ENCODE data around the gene ATXN2. TPM values are rescaled to one million over a fixed set of nuclear protein-coding genes. Genes with fewer than 3 reads are reported as not detected.
A peak's percentile ranks its signal among the peaks of the same experiment; 100 is the strongest.
"Not testable (repeated sequence)": the region's sequence is repeated elsewhere in the genome, so short reads cannot be mapped to it uniquely, and the experiment has no call there.

Gene ATXN2
- total RNA-seq, 1 experiment from 2014 or later = 108 TPM

DNA sequence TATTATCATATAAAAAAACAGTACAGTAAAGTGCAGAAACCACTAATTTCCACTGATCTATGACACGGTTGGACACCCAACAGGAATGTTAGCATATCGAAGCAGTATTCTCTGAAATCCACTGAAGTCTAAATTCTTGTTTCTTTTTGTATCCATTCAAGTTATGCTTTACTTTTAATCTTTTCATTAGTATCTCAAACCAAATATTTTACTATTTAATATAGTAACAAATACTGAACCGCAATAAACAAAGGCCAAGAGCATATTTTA lies 41.1 kb downstream of the ATXN2 start:
- Histone ChIP-seq H3K9me3 (ENCODE audit: insufficient read depth, low read depth) (no peaks in the 10 kb centered on the region), H4K20me1 (ENCODE audit: insufficient read depth) (peaks cover 92% of the 10 kb centered on the region), H2AFZ (no peak overlapping the region), H3K27ac (peak overlapping the region; percentile 42), H3K36me3 (ENCODE audit: low read depth) (peaks cover 25% of the 10 kb centered on the region), H3K4me3 (no peak overlapping the region), H3K9me2 (ENCODE audit: insufficient read depth) (no peaks in the 10 kb centered on the region), H3K4me2 (0 out of 2 replicates have a peak overlapping the region, but pooled peaks have one; percentile 13), H3F3A (ENCODE audit: insufficient read depth, low read depth) (peaks cover 76% of the 10 kb centered on the region), H3K79me2 (ENCODE audit: low read depth) (peaks cover 98% of the 10 kb centered on the region), H3K4me1 (replicated peaks; ENCODE audit: insufficient read depth) (peaks cover 18% of the 10 kb centered on the region), H3K27me3 (ENCODE audit: insufficient read depth, low read depth) (no peaks in the 10 kb centered on the region)
- ChIA-PET POLR2A (ENCODE audit: unreplicated experiment) (interaction anchor here (0.5 kb wide), 1 partner anchor 626 kb away, joined by 3 read pairs; no protein-coding TSS in a partner anchor), CTCF (no interaction called here)
- DNase-seq = no peak
- intact Hi-C loops (cut with micrococcal nuclease; ENCODE audit: unreplicated experiment) = no loop called here
- no TSS peak for BruUV-seq (replicated peaks)
- TF ChIP-seq, protein P1, sequence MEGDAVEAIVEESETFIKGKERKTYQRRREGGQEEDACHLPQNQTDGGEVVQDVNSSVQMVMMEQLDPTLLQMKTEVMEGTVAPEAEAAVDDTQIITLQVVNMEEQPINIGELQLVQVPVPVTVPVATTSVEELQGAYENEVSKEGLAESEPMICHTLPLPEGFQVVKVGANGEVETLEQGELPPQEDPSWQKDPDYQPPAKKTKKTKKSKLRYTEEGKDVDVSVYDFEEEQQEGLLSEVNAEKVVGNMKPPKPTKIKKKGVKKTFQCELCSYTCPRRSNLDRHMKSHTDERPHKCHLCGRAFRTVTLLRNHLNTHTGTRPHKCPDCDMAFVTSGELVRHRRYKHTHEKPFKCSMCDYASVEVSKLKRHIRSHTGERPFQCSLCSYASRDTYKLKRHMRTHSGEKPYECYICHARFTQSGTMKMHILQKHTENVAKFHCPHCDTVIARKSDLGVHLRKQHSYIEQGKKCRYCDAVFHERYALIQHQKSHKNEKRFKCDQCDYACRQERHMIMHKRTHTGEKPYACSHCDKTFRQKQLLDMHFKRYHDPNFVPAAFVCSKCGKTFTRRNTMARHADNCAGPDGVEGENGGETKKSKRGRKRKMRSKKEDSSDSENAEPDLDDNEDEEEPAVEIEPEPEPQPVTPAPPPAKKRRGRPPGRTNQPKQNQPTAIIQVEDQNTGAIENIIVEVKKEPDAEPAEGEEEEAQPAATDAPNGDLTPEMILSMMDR (conservative IDR thresholded peaks at IDR 0.05) = no peak
- TF ChIP-seq EZH2 (IDR thresholded peaks at IDR 0.05; ENCODE audit: low read depth) = no peak

DNA sequence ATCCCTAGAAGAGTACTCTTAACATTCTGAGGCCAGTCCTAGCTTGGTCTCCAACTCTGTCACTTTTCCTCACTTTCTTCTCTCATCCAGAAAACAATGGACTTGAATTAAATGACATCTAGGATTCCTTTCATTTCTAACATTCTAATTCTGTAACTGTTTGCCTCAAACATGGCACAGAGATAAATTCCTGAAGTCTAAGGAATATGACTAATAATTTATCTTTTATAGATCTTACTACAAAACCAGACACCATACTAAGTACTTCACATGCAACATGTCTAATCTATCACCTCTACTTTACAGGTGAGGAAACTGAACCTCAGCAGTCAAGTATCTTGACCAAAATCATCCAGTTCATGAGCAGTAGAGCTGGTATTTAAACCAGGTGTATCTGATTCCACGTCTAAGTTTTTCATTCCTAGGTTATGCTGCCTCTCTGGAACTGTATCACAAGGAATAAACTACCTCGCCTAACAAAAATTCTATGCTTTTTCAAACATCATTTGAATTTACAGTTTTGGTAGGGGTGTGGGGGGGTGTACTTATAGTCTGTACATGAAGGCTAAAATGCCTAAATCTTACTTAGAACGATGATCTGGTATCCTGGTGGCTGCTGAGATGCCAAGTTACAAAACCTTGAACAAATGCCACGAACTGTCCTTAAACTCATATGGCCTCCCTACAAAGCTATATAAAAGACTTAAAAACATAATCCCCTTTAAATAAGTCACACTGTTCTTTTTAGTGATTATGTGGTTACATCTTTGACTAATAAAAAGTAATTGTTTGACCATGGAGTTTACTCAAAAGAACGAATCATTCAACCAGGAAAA lies 41.6 kb downstream of the ATXN2 start:
- H3K4me1 ChIP-seq (replicated peaks; ENCODE audit: insufficient read depth) = peaks cover 18% of the 10 kb centered on the region
- ChIA-PET POLR2A (ENCODE audit: unreplicated experiment) (interaction anchor here (0.5 kb wide), 1 partner anchor 625 kb away, joined by 3 read pairs; no protein-coding TSS in a partner anchor), CTCF (interaction anchor here (0.6 kb wide), 1 partner anchor 15 kb away, joined by 5 read pairs; no protein-coding TSS in a partner anchor)
- H2AFZ ChIP-seq = no peak overlapping the region
- no TSS peak for BruUV-seq (replicated peaks)
- H3K79me2 ChIP-seq (ENCODE audit: low read depth) = peaks cover 98% of the 10 kb centered on the region
- peaks cover 72% of the 10 kb centered on the region for H3F3A ChIP-seq (ENCODE audit: insufficient read depth, low read depth)
- H3K4me2 ChIP-seq = no peak overlapping the region
- H3K36me3 ChIP-seq (ENCODE audit: low read depth) = peaks cover 26% of the 10 kb centered on the region
- no peaks in the 10 kb centered on the region for H3K9me3 ChIP-seq (ENCODE audit: insufficient read depth, low read depth)
- peaks cover 92% of the 10 kb centered on the region for H4K20me1 ChIP-seq (ENCODE audit: insufficient read depth)
- H3K4me3 ChIP-seq = no peak overlapping the region
- H3K9me2 ChIP-seq (ENCODE audit: insufficient read depth) = 0 out of 2 replicates have a peak, but pooled peaks cover 1% of the 10 kb centered on the region
- DNase-seq = peak in 1 of 2 experiments; percentile 72
- H3K27ac ChIP-seq = peak overlapping the region; percentile 42
- intact Hi-C loops (cut with micrococcal nuclease; ENCODE audit: unreplicated experiment) = no loop called here
- H3K27me3 ChIP-seq (ENCODE audit: insufficient read depth, low read depth) = no peaks in the 10 kb centered on the region
- no peak for TF ChIP-seq EZH2 (IDR thresholded peaks at IDR 0.05; ENCODE audit: low read depth)
- TF ChIP-seq, protein P1 (conservative IDR thresholded peaks at IDR 0.05) = no peak

DNA sequence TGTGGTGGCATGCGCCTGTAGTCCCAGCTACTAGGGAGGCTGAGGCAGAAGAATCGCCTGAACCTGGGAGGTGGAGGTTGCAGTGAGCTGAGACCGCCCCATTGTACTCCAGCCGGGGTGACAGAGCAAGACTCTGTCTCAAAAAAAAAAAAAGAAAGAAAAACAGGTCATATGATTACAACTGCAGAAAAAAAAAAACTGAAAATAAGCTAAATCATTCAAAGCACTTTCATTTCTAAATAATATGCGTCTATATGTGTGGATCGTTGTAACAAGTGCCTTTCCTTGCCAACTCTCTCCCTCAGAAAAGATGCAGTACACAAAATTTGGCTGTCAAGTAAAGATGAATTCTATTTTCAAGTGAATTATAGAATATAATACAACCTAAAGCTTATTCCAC lies 42.4 kb downstream of the ATXN2 start:
- Histone ChIP-seq H2AFZ (no peak overlapping the region), H4K20me1 (ENCODE audit: insufficient read depth) (peaks cover 89% of the 10 kb centered on the region), H3K4me3 (no peak overlapping the region), H3K36me3 (ENCODE audit: low read depth) (peaks cover 26% of the 10 kb centered on the region), H3K9me3 (ENCODE audit: insufficient read depth, low read depth) (no peaks in the 10 kb centered on the region), H3K27ac (no peak overlapping the region), H3F3A (ENCODE audit: insufficient read depth, low read depth) (peaks cover 66% of the 10 kb centered on the region), H3K4me2 (no peak overlapping the region), H3K27me3 (ENCODE audit: insufficient read depth, low read depth) (no peaks in the 10 kb centered on the region), H3K9me2 (ENCODE audit: insufficient read depth) (0 out of 2 replicates have a peak, but pooled peaks cover 4% of the 10 kb centered on the region), H3K79me2 (ENCODE audit: low read depth) (peaks cover 97% of the 10 kb centered on the region), H3K4me1 (replicated peaks; ENCODE audit: insufficient read depth) (peaks cover 18% of the 10 kb centered on the region)
- TF ChIP-seq, protein P1 (conservative IDR thresholded peaks at IDR 0.05) = no peak
- no peak for TF ChIP-seq EZH2 (IDR thresholded peaks at IDR 0.05; ENCODE audit: low read depth)
- no peak for DNase-seq
- intact Hi-C loops (cut with micrococcal nuclease; ENCODE audit: unreplicated experiment) = no loop called here
- ChIA-PET POLR2A (ENCODE audit: unreplicated experiment) (no interaction called here), CTCF (interaction anchor here (0.6 kb wide), 2 partner anchors 16 to 36 kb away, joined by 3 to 5 read pairs; no protein-coding TSS in a partner anchor)
- BruUV-seq (replicated peaks) = no TSS peak

DNA sequence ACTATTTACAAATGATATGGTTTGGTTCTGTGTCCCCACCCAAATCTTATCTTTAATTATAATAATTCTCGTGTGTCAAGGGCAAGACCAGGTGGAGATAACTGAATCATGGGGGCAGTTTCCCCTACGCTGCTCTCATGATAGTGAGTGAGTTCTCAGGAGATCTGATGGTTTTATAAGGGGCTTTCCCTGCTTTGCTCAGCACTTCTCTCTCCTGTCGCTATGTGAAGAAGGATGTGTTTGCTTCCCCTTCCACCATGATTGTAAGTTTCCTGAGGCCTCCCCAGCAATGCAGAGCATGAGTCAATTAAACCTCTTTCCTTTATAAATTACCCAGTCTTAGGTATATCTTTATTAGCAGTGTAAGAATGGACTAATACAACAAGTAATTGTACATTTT lies 43.8 kb downstream of the ATXN2 start:
- intact Hi-C loops (cut with micrococcal nuclease; ENCODE audit: unreplicated experiment); H3K9me2 ChIP-seq (ENCODE audit: insufficient read depth); H2AFZ ChIP-seq; H3K4me3 ChIP-seq; H3K27ac ChIP-seq; H3K9me3 ChIP-seq (ENCODE audit: insufficient read depth, low read depth); DNase-seq; H3K4me2 ChIP-seq; CTCF ChIA-PET; BruUV-seq (replicated peaks); POLR2A ChIA-PET (ENCODE audit: unreplicated experiment); H3K27me3 ChIP-seq (ENCODE audit: insufficient read depth, low read depth): not testable (repeated sequence)
- Histone ChIP-seq H3F3A (ENCODE audit: insufficient read depth, low read depth) (peaks cover 56% of the 10 kb centered on the region; the same call in 1 of the 2 replicates), H4K20me1 (ENCODE audit: insufficient read depth) (peaks cover 76% of the 10 kb centered on the region), H3K36me3 (ENCODE audit: low read depth) (peaks cover 38% of the 10 kb centered on the region), H3K79me2 (ENCODE audit: low read depth) (peaks cover 90% of the 10 kb centered on the region), H3K4me1 (replicated peaks; ENCODE audit: insufficient read depth) (peaks cover 18% of the 10 kb centered on the region)
